A673 (cell line): ENCODE data around the gene KCNK17.

Experiments used
- EZH2 ChIP-seq: fragments of 200-600 bp; sonication (generic); IDR thresholded peaks from 2 replicates; pipeline ENCODE4 v1.6.1; 2017; ENCODE audit warnings: borderline replicate concordance, low read depth, mild to moderate bottlenecking, mixed read lengths, antibody characterized with exemption, low read length; ENCODE audit not compliant: poor library complexity, severe bottlenecking
- TF ChIP-seq, protein P1 (sequence below): fragments of 300-800, 200-600 bp; sonication (generic); conservative IDR thresholded peaks from 2 replicates; pipeline ENCODE4 v1.5.1; 2017; ENCODE audit warnings: low read depth, mild to moderate bottlenecking, antibody characterized with exemption, low read length, moderate library complexity, mixed read lengths

DNA sequence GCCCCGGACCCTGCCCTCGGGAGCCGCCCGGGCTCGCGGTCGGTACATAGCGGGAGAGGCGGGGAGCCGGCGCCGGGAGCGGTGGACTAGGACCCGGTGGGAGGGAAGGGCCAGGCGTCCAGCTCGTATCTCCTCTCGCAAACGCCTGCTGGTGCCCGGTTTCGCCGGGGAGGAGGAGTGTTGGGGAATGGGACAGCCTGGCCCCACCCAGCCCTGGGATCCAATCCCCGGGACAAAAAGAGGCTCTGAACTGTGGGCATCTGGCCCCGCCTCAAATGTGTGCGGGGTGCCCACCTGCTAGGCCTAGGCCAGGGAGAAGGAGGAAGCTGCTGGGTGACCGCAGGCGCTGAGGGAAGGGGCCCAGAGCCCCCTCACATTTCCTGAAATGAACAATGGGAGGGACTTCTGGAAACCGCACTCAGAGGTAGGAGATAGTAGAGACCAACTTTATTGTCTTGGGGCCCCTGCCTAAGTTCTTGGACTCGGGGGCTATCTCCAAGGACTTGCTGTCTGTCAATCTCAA is at the start of gene KCNK17:
- TF ChIP-seq, protein P1, sequence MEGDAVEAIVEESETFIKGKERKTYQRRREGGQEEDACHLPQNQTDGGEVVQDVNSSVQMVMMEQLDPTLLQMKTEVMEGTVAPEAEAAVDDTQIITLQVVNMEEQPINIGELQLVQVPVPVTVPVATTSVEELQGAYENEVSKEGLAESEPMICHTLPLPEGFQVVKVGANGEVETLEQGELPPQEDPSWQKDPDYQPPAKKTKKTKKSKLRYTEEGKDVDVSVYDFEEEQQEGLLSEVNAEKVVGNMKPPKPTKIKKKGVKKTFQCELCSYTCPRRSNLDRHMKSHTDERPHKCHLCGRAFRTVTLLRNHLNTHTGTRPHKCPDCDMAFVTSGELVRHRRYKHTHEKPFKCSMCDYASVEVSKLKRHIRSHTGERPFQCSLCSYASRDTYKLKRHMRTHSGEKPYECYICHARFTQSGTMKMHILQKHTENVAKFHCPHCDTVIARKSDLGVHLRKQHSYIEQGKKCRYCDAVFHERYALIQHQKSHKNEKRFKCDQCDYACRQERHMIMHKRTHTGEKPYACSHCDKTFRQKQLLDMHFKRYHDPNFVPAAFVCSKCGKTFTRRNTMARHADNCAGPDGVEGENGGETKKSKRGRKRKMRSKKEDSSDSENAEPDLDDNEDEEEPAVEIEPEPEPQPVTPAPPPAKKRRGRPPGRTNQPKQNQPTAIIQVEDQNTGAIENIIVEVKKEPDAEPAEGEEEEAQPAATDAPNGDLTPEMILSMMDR: no peak
- TF ChIP-seq EZH2: no peak
